H1 (cell line): Measurements from ENCODE around the gene SENP6. TPM values are rescaled to one million over a fixed set of nuclear protein-coding genes. Genes with fewer than 3 reads are reported as not detected.

Experiments
- FOSL1 ChIP-seq: IDR thresholded peaks from 2 replicates; pipeline ENCODE4 v1.6.1; 2011; ENCODE audit warnings: mild to moderate bottlenecking, low read depth, low read length, moderate library complexity; ENCODE audit not compliant: insufficient read depth
- NRF1 ChIP-seq: IDR thresholded peaks from 2 replicates; pipeline ENCODE4 v1.6.1; 2011; ENCODE audit warnings: mild to moderate bottlenecking, low read depth, low read length, improper control_type of control experiment
- POLR2A ChIP-seq, 2 experiments: IDR thresholded peaks; 1 replicate in 1 of 2; 2 replicates in 1 of 2; pipeline ENCODE4 v1.6.1; 2011; ENCODE audit warnings: low read depth in 2 of 2, low read length in 2 of 2, mild to moderate bottlenecking in 2 of 2; ENCODE audit errors: control extremely low read depth in 1 of 2
- RFX5 ChIP-seq: IDR thresholded peaks from 2 replicates; pipeline ENCODE4 v1.6.1; 2011; ENCODE audit warnings: low read depth, low read length, improper control_type of control experiment, borderline replicate concordance
- SP1 ChIP-seq: IDR thresholded peaks from 2 replicates; pipeline ENCODE4 v1.6.1; 2011; ENCODE audit warnings: low read depth, low read length
- polyA plus RNA-seq, 7 experiments: library from polyadenylated mRNA; depleted of rRNA in 3 of 7; stranded (reverse) in 5 of 7; unstranded in 2 of 7; fragments of >200 nt in 5 of 7; fragments of 200-250 nt in 2 of 7; gene quantifications; 1 replicate in 5 of 7; 2 replicates in 1 of 7; 4 replicates in 1 of 7; pipeline versions ENCODE4 v1.2.1 to v1.2.3, GENCODE V29; 2011 to 2013; ENCODE audit warnings: missing spikeins in 2 of 7, mixed read lengths in 2 of 7
- total RNA-seq: library from RNA; stranded (reverse); fragmentation: NEBNext Ultra II Directional; extraction: Animal tissue kit (Norgen Biotek cat#: 25700); gene quantifications from 2 replicates; pipeline ENCODE4 v1.2.1, GENCODE V29; 2021

SENP6 gene
- total and polyA plus RNA-seq, 2 of the 8 experiments (the other 6 are each of a cell fraction or from before 2014, with no cell fraction given) = 13.8 to 103 TPM

DNA sequence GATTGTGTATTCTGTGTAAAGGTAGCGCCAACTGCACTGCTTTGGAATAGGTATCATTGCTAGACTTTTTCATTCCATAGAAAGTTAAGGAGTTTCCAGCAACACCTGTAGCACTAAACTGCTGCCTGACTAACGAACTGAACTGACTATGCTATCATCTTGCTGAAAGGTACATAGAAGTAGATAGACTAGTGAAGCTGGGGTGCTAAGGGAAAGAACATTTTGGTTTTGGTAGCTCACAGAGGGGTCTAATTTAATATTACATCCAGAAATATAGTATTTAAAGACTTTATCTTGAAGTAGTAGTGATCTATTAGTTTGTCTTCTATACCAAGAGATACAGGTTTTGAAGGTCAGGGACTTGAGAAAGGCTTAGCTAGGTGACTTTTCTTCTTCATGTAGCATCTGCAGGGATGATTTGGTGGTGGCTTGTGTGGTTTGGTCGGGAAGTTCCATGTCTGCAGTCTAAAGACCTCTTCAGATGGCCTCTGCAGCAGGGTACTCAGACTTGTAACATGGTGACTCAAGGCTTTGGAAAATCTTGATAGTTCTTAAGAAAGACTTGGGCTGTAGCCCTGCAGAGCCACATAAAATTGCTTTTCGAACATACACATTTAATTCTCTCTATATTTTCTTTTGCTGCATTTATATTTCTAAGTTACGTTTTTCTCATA lies 10.2 kb downstream of the SENP6 start (continued):
- no peak for TF ChIP-seq NRF1
- TF ChIP-seq FOSL1 = no peak
- no peak for TF ChIP-seq POLR2A (IDR thresholded peaks at IDR 0.05; ENCODE audit: control extremely low read depth in 1 of 2, low read depth in 2 of 2, low read length in 2 of 2)
- no peak for TF ChIP-seq RFX5
- no peak for TF ChIP-seq SP1
